CD4-positive, alpha-beta T cell treated with Interleukin-21 for 1 hour (primary cell): ENCODE results near the gene MLNR.

Source experiments
- DNase-seq: peaks from one replicate; pipeline ENCODE4 v3.0.0-alpha.2; 2020

MLNR gene, protein sequence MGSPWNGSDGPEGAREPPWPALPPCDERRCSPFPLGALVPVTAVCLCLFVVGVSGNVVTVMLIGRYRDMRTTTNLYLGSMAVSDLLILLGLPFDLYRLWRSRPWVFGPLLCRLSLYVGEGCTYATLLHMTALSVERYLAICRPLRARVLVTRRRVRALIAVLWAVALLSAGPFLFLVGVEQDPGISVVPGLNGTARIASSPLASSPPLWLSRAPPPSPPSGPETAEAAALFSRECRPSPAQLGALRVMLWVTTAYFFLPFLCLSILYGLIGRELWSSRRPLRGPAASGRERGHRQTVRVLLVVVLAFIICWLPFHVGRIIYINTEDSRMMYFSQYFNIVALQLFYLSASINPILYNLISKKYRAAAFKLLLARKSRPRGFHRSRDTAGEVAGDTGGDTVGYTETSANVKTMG

DNA sequence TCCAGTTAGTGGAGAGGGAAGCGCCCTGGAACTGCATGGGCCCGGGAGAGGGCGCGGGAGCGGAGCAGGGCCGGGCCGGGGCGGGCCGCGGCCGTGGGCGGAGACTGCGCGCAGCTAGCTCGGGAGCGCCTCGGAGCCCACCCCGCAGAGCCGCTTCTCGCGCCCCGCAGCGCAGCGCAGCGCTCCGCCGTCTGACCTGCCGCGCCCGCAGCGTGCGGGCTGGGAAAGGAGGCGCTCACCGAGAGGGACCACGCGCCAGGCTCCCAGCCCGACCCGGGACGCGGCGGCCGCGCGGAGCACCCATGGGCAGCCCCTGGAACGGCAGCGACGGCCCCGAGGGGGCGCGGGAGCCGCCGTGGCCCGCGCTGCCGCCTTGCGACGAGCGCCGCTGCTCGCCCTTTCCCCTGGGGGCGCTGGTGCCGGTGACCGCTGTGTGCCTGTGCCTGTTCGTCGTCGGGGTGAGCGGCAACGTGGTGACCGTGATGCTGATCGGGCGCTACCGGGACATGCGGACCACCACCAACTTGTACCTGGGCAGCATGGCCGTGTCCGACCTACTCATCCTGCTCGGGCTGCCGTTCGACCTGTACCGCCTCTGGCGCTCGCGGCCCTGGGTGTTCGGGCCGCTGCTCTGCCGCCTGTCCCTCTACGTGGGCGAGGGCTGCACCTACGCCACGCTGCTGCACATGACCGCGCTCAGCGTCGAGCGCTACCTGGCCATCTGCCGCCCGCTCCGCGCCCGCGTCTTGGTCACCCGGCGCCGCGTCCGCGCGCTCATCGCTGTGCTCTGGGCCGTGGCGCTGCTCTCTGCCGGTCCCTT lies at the start of gene MLNR:
TSS of gene MLNR (plus strand) at position 303 of the 820 bp plus-strand sequence. CDS start at position 303, 0 bp downstream.
- DNase-seq, result peak; percentile 41

DNA sequence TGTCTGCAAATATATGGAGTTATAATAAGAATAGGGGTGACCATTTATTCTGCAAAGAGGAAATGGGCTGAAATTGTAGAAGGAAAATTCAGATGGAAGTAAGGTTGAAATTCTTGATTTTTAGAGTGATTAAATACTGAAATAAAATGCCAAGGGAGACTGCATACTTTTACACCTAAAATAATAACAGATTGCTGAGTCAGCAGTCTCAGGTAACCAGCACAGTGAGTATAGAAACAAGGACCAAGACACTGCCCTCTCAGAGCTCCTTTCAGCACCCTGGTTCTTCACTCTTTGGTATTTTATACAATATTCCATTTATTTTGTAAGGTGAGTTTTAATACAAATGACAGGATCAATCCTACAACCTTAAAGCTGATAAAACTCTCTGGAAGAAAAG lies 48.8 kb upstream of the MLNR start:
- no peak for DNase-seq

DNA sequence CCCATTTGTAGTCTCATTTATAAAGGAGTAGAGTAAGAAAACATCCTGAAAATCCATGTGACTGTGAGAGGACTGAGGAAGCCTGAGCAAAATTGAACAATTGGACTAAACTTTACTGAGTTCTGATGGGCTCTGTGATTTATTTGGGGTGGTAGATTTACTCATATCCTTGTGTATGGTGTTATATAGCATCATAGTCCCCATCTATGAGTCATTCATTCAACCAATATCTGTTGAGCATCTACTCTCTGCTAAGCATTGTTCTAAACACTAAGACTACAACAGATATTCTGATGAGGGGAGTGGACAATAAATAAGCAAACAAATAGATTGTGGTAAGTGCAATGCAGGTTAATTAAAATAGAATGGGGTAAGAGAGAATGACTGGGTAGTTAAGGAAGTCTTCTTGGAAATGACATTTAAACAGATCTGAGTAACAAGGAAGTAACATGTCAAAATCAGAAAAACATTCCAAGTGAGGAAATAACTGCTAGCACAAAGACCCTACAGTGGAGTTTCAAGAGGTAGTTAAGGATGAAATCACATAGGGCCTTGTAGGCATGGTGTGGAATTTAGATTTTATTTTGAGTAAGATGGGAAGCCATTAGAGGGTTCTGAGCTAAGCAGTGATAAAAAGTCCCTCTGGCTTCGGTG lies 36.3 kb upstream of the MLNR start:
- no peak for DNase-seq

DNA sequence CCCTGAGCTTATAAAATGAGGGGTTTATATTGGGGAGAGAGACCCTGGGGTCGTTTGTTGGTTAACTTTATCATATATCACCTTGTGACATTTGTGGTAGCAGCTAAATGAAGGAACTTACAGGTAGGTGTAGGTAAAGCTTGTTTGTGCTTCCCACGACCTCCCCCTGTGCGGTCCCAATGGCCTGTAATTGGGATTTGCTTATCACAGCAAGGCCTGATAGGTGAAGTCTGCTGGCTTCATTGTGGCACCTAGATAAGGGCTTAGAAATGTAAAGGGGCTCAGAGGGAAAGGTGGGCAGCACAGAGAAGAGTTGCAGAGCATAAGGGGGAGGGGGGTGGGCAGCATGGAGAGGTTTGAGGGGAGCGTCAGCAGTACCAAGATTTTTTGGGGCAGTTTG lies 35.5 kb upstream of the MLNR start:
- DNase-seq, result no peak

DNA sequence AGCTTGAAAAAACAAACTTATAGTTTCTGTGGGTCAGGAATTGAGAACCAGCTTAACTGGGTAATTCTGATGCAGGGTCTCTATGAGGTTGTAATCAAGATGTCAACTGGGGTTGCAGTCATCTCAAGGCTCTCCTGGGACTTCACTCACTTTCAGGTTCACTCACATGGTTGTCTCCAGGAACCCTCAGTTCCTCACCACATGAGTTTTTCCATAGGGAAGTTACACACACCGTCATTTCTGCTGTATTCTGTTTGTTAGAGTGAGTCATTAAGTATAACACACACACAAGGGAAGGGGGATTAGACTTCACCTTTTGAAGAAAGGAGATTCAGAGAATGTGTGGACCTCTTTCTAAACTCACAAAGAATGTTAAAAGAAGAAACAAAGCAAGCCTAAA lies 34.9 kb upstream of the MLNR start:
- DNase-seq, result no peak

DNA sequence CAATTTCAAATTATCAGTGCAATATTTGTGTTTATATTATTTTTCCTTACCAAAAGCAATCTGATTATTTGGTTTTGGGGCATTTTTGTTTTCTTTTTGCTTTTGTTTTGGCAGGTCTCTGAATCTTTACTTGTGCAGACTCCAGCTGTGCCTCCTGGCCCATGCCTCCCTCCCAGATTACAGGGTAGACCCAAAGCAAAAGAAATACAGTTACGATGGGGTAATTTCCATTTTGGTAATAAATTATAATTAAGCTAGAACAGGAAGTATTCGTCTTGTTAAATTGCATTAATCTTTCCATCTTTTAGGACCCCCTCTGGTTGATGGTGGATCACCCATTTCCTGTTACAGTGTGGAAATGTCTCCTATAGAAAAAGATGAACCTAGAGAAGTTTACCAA lies 29.2 kb upstream of the MLNR start:
- DNase-seq, result no peak

DNA sequence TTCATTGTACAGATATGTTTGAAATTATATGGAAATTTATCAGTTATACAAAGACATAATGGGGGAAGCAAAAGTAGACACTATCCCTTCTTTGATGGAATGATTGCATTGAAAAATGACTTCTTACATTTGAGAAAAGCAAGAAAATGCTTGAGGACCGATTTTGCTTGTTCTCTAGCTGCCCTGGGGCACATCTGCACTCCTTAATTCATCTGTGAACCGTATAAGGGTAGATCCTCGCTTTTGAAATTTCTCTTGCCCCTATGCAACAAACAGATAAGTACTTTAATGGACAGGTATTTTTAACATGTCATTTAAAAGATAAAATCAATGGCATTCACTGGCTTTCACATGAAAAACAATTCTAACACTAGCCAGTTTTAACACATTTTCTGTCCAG lies 13.5 kb upstream of the MLNR start:
- DNase-seq, result no peak

DNA sequence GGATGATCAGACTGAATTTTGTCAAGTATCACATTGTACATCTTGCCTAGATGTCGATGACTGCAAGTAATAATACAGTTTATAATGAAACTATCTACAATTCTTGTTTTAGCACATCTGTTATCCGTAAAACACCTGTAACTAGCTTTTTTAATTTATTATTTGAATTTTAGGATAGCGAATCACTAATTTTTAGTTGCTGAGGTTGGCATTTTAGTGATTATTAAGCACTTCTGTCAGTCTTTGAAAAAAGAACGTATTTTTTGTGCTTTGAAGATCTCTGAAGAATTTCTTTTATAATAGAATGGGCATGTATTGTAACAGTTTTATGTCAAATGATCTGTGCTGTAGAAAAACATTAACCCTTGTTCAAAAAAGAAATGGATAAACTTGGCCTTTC lies 11.5 kb upstream of the MLNR start:
- DNase-seq, result no peak

DNA sequence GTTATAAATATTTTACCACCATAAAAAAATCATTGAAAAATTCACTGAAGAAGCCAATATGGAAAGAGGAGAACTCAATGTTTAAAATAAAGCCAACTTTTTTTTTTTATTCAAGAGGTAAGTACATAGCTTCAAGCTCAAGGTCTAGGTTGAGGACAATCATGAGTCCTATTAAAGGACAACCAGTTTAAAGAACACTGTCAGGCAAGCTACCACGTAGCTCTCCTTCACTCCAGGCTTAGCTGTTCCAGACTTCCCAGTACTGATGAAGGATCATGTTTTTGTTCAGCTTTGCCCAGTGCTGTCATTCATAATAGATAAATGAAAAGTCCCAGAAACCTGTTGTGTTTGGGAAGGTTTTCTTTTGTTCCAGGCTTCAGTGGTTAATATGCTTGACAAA lies 10.0 kb upstream of the MLNR start:
- DNase-seq, result no peak

DNA sequence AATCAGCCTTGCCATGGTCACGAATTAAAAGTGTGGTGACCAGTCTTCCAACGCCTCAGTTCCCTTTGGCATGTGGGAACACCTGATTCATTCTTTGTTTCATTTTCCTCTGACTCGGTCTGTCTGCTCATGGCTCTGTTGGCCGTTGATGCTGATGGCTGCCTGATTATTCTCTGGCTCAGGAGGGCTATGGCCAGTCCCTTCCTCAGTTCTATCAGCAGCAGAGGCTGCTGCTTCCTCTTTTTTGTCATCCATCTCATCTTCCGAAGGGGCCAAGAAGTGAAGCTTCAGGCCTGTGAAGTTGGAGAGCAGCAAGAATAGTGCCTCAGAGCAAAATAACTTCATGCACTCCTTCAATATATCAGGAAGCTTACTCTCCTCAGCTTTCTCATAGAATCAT lies 9.5 kb upstream of the MLNR start:
- DNase-seq, result no peak

DNA sequence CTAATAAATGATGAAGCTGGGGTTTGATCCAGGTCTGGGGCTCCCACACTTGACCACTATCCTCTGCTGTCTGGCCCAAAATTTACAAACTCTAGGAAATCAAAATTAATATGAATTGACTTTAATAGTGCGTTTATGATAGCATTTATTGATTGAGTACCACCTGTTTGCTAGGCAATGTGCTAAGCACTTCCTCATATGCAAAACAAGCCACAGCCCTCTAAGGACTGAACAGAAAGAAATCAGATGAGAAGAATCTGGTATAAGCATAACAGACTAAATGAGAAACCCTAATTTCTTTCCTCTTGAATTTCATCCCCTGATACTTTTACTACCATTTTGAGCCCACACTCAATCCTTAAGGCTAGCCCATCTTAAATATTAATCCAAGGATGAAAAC lies 6.6 kb upstream of the MLNR start:
- DNase-seq, result no peak

DNA sequence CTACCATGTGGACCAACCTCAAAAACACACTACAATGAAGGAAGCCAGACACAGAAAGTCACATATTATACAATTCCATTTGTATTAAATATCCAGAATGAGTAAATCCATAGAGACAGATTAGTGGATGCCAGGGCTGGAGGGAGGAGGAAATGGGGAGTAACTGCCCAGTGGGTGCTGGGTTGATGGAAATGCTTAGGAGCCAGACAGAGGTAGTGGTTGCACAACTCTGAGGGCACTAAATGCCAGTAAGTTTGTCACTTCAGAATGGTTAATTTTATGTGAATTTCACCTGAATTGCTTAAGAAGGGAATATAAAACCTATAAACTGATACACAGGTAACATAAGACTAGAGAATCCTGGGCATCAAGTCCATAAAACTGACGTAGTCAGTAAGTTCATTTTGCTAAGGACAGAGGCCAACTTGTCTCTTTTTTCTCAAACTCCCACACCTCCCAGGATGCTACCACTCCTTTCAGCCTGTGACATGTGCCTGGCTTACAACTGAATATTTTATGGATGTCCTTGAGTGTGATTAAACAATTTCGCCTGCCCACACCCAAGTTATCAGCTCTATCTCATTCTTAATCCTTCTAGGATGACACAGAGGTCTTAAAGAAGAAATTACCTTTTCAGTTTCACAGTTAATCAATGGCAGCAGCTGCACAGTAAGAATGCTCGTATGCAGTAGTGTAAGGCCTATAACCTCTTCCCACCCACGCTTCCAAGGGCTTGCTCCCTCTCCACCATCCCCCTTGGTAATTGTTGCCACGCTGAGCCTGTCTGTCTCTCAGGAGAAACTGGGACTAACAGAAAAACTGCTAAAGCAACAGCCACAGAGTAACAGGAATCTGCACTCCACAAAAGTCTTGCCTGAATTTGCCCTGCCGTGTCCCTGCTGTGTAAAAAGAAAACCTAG lies 5.9 kb upstream of the MLNR start:
- DNase-seq, result no peak

DNA sequence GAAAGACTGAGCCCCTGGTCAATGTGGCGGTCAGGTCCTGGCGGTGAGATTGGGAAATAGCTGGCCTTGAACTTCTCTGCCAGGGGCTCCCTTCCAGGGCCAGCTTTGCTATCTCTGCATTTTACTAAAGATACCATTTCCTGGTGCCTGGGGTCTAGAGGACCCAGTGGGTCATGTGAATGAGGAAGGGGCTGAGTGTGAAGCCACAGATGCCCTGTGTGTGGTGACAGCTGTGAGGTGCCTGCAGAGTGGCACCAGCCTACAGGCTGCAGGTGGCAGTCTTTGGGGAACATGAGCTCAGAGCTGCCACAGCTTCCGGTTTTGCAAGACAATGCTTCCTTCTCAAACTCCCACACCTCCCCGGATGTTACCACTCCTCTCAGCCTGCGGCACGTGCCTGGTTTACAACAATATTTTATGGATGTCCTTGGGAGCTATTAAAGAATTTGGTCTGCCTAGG lies 5.2 kb upstream of the MLNR start:
- peak; percentile 52 for DNase-seq

DNA sequence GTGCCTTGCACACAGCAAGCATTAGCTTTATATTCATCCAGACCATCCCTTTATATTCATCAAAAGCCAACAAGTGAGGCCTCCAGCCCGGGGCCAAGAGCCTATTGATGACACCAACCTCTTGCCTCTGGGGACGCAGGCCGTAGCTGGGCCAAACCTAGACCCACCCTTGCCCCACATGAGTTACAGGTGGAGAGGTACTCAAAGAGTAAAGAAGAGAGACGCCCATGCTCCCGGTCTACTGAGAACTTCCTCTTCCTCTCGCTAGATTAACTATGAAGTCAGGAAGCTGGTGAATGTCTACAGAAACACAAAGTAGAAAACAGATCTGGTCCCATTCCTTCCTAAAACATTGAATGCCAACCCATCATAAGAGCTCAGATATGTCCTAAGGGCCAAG lies 3.8 kb upstream of the MLNR start:
- no peak for DNase-seq

DNA sequence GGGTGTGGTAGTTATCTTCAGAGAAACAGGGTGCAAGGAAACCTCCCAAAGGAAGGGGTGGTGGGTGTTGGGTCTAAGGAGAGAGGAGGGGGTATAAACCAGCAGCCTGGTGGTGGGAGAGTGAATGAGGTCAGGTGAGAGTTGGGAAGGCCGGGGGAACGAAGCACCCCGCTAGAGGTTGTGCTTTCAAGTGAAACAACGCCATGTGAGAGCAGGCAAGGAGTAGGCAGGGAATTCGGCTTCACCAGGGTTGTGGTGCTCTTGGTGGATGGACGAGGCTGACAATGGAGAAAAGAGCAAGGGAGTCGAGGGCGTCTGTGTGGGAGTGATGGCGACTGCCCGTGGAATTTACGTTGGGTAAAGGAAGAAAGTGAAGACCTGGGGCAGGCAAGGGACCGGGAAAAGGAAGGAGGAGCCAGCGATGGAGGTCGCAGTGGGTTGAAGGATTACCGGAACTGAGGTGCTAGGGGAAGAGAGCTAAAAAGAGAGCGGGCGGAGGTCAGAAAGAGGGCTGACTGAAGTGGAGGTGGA lies 2.1 kb upstream of the MLNR start:
- DNase-seq, result no peak

DNA sequence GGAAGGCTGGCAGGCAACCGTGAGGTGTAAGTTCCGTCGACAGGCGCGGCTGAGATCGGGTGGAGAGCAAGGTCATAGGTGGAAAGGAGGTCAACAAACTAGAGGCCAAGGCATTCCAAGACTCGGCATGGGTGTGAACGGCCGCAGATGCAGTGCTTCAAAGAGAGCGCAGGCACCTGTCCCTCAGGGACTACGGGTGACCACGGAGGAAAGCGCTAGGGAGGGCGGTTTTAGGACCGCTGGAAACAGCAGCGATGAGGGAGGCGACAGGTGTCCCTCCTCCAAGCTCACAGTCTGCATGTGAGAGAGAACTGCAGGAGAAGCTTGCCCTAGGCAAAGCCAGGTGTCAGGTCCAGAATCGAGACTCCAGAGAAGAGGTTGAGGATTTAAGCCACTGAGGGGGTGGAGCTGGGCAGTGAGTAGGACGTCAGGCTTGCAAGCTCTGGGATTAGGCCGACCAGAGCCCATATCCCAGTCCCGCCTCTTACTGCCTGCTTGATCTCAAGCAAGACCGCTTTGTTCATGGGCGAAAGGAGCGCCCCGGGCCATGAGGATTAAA lies 1.6 kb upstream of the MLNR start:
- no peak for DNase-seq

DNA sequence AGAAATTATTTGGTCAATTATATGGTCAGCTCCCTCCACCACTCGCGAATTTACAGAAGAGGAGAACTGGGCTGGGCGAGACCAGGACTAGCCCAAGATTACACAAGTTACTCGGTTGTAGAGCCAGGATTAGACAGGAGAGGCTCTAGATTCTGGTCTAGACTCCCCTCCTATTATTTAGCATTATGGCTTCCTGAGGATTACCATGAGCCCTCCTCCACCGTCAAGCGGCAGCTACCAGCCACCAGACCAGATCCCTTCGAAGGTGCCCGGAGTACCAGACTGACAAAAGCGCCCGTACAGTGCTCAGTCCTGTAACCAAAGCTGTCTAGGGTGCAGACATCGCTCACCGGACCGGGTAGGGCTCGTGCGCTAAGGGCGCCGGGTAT lies 497 bp upstream of the MLNR start:
- DNase-seq, result no peak

DNA sequence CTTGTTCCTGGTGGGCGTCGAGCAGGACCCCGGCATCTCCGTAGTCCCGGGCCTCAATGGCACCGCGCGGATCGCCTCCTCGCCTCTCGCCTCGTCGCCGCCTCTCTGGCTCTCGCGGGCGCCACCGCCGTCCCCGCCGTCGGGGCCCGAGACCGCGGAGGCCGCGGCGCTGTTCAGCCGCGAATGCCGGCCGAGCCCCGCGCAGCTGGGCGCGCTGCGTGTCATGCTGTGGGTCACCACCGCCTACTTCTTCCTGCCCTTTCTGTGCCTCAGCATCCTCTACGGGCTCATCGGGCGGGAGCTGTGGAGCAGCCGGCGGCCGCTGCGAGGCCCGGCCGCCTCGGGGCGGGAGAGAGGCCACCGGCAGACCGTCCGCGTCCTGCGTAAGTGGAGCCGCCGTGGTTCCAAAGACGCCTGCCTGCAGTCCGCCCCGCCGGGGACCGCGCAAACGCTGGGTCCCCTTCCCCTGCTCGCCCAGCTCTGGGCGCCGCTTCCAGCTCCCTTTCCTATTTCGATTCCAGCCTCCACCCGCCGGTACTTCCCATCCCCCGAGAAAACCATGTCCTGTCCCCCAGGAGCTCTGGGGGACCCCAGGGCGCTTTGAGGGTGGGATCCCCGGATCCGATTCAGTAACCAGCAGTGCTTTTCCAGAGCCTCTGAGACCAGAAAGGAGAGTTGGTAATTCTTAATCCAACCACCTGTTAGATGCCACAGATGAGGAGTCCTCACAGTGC lies 885 bp downstream of the MLNR start:
- DNase-seq, result no peak

DNA sequence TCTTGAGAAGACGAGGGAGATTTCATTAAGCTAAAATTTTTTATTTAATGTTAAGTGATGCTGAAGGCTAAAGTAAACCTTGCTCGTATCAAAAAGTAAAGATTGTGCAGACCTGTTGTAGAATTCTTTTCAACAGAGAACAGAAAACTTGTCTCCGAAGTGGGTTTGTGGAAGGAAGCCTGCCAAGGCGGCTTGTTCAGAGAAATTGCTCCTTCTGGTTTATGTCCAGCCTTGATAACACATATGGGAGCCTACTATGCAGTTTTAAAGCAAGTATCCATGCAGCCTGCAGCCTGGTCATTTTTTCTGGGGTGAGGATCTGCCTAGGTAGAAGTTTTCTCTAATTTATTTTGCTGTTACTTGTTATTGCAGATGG lies 1.4 kb downstream of the MLNR start:
- no peak for DNase-seq

DNA sequence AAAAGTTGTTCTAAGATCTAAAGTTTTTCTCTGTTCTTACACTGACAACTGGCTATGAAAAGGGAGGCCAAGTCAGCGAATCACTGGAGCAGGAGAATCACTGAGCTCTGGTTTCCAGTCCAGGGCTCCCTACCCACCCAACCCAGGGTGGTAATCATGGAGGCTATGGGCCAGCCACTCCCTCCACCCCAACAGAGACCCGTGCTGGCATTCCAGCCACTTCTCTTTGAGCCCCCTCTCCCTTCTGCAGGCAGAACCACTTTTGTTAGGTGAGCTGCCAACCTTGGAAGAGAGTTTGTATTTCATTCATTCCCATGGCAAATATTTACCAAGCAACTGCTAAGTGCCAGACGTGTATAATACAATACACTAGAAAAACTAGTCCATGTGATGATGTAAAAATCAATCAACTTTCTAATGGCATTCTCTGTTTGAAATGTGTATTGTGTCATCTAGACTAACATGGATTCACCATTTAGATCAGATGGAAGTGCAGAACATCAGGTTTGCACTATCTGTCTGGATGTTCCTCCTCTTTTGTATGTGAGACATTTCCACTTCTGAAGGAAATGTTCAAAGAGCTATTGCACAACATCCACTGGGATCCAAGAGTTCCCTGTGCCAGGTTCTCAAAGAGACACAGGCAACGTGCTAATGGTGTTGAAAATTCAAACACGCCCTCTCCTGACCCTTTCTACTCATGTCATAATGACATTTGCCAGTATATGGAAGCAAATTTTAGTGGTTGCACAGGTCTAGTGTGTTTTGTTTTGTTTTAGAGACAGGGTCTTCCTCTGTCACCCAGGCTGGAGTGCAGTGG lies 5.3 kb downstream of the MLNR start:
- DNase-seq, result no peak
